Testis (tissue), 3 donors: ENCODE data around the gene HADHA. TPM values are rescaled to one million over a fixed set of nuclear protein-coding genes. Genes with fewer than 3 reads are reported as not detected.
"Not testable (repeated sequence)": the region's sequence is repeated elsewhere in the genome, so short reads cannot be mapped to it uniquely, and the experiment has no call there.

ENCODE experiments used
- DNase-seq: peaks from one replicate; pipeline ENCODE4 v3.0.0-alpha.2; 2019
- H3K27ac ChIP-seq, 2 donors: fragments of 200-600 bp; sonication (generic); one replicate each; pipeline ENCODE4 v1.5.1; 2019
- H3K27me3 ChIP-seq: fragments of 200-600 bp; sonication (generic); one replicate; pipeline ENCODE4 v1.5.1; 2019
- H3K36me3 ChIP-seq: fragments of 200-600 bp; sonication (generic); one replicate; pipeline ENCODE4 v1.5.1; 2017; ENCODE audit warnings: low read depth; ENCODE audit errors: missing control alignments
- H3K4me1 ChIP-seq: fragments of 200-600 bp; sonication (generic); one replicate; pipeline ENCODE4 v1.5.1; 2019
- H3K4me3 ChIP-seq, 2 donors: fragments of 200-600 bp; sonication (generic); one replicate each; pipeline ENCODE4 v1.5.1; 2017 to 2019
- H3K9me3 ChIP-seq: fragments of 200-600 bp; sonication (generic); one replicate; pipeline ENCODE4 v1.5.1; 2017
- CTCF ChIP-seq, 3 experiments: fragments of 450-650 bp in 2 of 3; fragments of 200-600 bp in 1 of 3; sonication (generic) in 1 of 3; IDR thresholded peaks; one replicate each; pipeline ENCODE4 v1.5.1; 2016 to 2019; ENCODE audit warnings: antibody characterized with exemption in 3 of 3, mild to moderate bottlenecking in 2 of 3, moderate library complexity in 1 of 3
- POLR2A ChIP-seq: fragments of 450-650 bp; IDR thresholded peaks from one replicate; pipeline ENCODE4 v1.6.1; 2017; ENCODE audit warnings: antibody characterized with exemption, mild to moderate bottlenecking, moderate library complexity
- WGBS, 2 donors: methylation state at CpG; one replicate each; pipeline ENCODE4 v1.1.5; 2018; 5-methylcytosine and 5-hydroxymethylcytosine counted together
- intact Hi-C: fragments of 100-400 bp; cut with DNase I; formaldehyde crosslinking; loops from one replicate; pipeline ENCODE4 v1.15.1; 2023; ENCODE audit warnings: low total_unique reads
- polyA plus RNA-seq: library from polyadenylated mRNA; stranded (reverse); fragments of 350-450 nt; fragmentation: Illumina TruSeq; extraction: RNeasy Lipid Tissue Mini Kit (QIAGEN cat#74804); gene quantifications from one replicate; pipeline ENCODE4 v1.2.3, GENCODE V29; 2014; ENCODE audit warnings: low read depth, low replicate concordance; ENCODE audit not compliant: insufficient read depth
- total RNA-seq, 2 donors: library from RNA; depleted of rRNA; stranded (reverse); fragments of >200 nt; gene quantifications; one replicate each; pipeline ENCODE4 v1.2.3, GENCODE V29; 2016

HADHA gene
- total and polyA plus RNA-seq, 3 donors from 2014 or later: 93.7 to 161 (median 98.8) TPM

GRCh38 chr2:26274058-26274613 lies 29.7 kb upstream of the HADHA start:
- no peak for TF ChIP-seq POLR2A
- TF ChIP-seq CTCF (IDR thresholded peaks at IDR 0.05): no peak
- intact Hi-C loops: no loop called here
- 37 to 41% methylated on average over 5 of the region's 5 CpGs for WGBS, 2 donors
- no peaks in the 10 kb centered on the region for H3K9me3 ChIP-seq
- H3K36me3 ChIP-seq: no peaks in the 10 kb centered on the region
- peaks cover 5% of the 10 kb centered on the region for H3K4me1 ChIP-seq
- H3K27me3 ChIP-seq: no peaks in the 10 kb centered on the region
- DNase-seq: peak; percentile 29
- no peak overlapping the region for H3K27ac ChIP-seq
- H3K4me3 ChIP-seq: no peak overlapping the region

- H3K4me3 ChIP-seq: no peak overlapping the region
- 51 to 52% methylated on average over 2 of the region's 2 CpGs for WGBS, 2 donors
- DNase-seq: no peak
- H3K27me3 ChIP-seq: no peaks in the 10 kb centered on the region
- H3K4me1 ChIP-seq: peaks cover 5% of the 10 kb centered on the region
- H3K36me3 ChIP-seq: no peaks in the 10 kb centered on the region
- intact Hi-C loops: no loop called here
- TF ChIP-seq CTCF (IDR thresholded peaks at IDR 0.05): no peak
- TF ChIP-seq POLR2A: no peak
- H3K9me3 ChIP-seq: no peaks in the 10 kb centered on the region
- H3K27ac ChIP-seq: no peak overlapping the region
These were observed 29.1 kb upstream of the HADHA start for GRCh38 chr2:26273501-26273900.

GRCh38 chr2:26270373-26270772 lies 25.9 kb upstream of the HADHA start:
- H3K36me3 ChIP-seq: no peaks in the 10 kb centered on the region
- peaks cover 5% of the 10 kb centered on the region for H3K4me1 ChIP-seq
- DNase-seq: no peak
- no peak overlapping the region for H3K4me3 ChIP-seq
- H3K27me3 ChIP-seq: no peaks in the 10 kb centered on the region
- no peak overlapping the region for H3K27ac ChIP-seq
- TF ChIP-seq CTCF (IDR thresholded peaks at IDR 0.05) (no peak), POLR2A (no peak)
- no peaks in the 10 kb centered on the region for H3K9me3 ChIP-seq
- intact Hi-C loops: no loop called here

GRCh38 chr2:26269571-26270158 lies 25.2 kb upstream of the HADHA start:
- H3K27me3 ChIP-seq: no peaks in the 10 kb centered on the region
- intact Hi-C loops: no loop called here
- H3K27ac ChIP-seq: no peak overlapping the region
- no peak overlapping the region for H3K4me3 ChIP-seq
- 92 to 94% methylated on average over 6 of the region's 6 CpGs for WGBS, 2 donors
- peaks cover 5% of the 10 kb centered on the region for H3K4me1 ChIP-seq
- H3K36me3 ChIP-seq: no peaks in the 10 kb centered on the region
- DNase-seq: no peak
- TF ChIP-seq POLR2A: no peak
- no peak for TF ChIP-seq CTCF (IDR thresholded peaks at IDR 0.05)
- H3K9me3 ChIP-seq: no peaks in the 10 kb centered on the region

- H3K36me3 ChIP-seq, H3K4me3 ChIP-seq, intact Hi-C loops, H3K4me1 ChIP-seq, H3K27me3 ChIP-seq, DNase-seq, H3K9me3 ChIP-seq, H3K27ac ChIP-seq: not testable (repeated sequence)
- WGBS, 2 donors: 88 to 91% methylated on average over 12 of the region's 12 CpGs
These were observed 24.4 kb upstream of the HADHA start for GRCh38 chr2:26268670-26269385.
